B cell (primary cell): ENCODE results near the gene ZNF560. TPM values are rescaled to one million over a fixed set of nuclear protein-coding genes. Genes with fewer than 3 reads are reported as not detected.
A peak's percentile ranks its signal among the peaks of the same experiment; 100 is the strongest.

Experiments
- ATAC-seq: fragments of 200-7000 bp; cut with Tn5 transposase; one replicate; pipeline ENCODE4 v1.10.0; 2021; ENCODE audit warnings: low read depth, mild to moderate bottlenecking, moderate number of reproducible peaks, moderate library complexity
- CTCF ChIA-PET: fragments of 350-600 bp; sonication (Branson Sonifier 250); formaldehyde crosslinking; loops from one replicate; lab custom pipeline; 2021; ENCODE audit warnings: antibody characterized with exemption, inconsistent platforms; lab: Charles Lee
- POLR2A ChIA-PET: fragments of 350-600 bp; sonication (Branson Sonifier 250); formaldehyde crosslinking; loops from one replicate; lab custom pipeline; 2021; ENCODE audit warnings: antibody characterized with exemption; lab: Charles Lee
- DNase-seq: peaks from one replicate; pipeline ENCODE4 v3.0.0; 2013
- H2AFZ ChIP-seq: 2 replicates; pipeline ENCODE4 v1.6.1; 2012; ENCODE audit warnings: mild to moderate bottlenecking, low read depth, low read length; ENCODE audit not compliant: insufficient read depth, poor library complexity, severe bottlenecking
- H3K27ac ChIP-seq, 2 donors: 1 replicate in 1 of 2; 2 replicates in 1 of 2; pipeline ENCODE4 v1.5.1; 2012 to 2013; ENCODE audit warnings: low read length in 2 of 2, mild to moderate bottlenecking in 2 of 2, moderate library complexity in 1 of 2
- H3K27me3 ChIP-seq, 4 experiments: fragments of 200-600 bp in 1 of 4; sonication (generic) in 1 of 4; replicated peaks in 1 of 4; 1 replicate in 2 of 4; 2 replicates in 2 of 4; pipeline versions ENCODE4 v1.6.1 to v1.7.0; 2013 to 2016; ENCODE audit warnings: low read length in 3 of 4, mild to moderate bottlenecking in 2 of 4, mixed read lengths in 1 of 4, moderate library complexity in 1 of 4; ENCODE audit not compliant: insufficient read depth in 4 of 4, control insufficient read depth in 3 of 4; ENCODE audit errors: control extremely low read depth in 1 of 4
- H3K36me3 ChIP-seq, 2 experiments: replicated peaks in 1 of 2; 1 replicate in 1 of 2; 2 replicates in 1 of 2; pipeline versions ENCODE4 v1.6.1 to v1.7.1; 2013; ENCODE audit warnings: low read length in 1 of 2; ENCODE audit not compliant: insufficient read depth in 2 of 2, control insufficient read depth in 1 of 2; ENCODE audit errors: control extremely low read depth in 1 of 2, extremely low read depth in 1 of 2
- H3K4me1 ChIP-seq, 2 donors: fragments of 200-600 bp in 1 of 2; sonication (generic) in 1 of 2; 1 replicate in 1 of 2; 2 replicates in 1 of 2; pipeline versions ENCODE4 v1.5.1 to v1.6.1; 2013 to 2017; ENCODE audit warnings: low read length in 2 of 2; ENCODE audit not compliant: control insufficient read depth in 2 of 2, insufficient read depth in 2 of 2
- H3K4me2 ChIP-seq: replicated peaks from 2 replicates; pipeline ENCODE3; 2012; ENCODE audit warnings: mild to moderate bottlenecking, low read depth, low read length; ENCODE audit not compliant: poor library complexity, severe bottlenecking
- H3K4me3 ChIP-seq, 5 experiments: fragments of 200-600 bp in 1 of 5; sonication (generic) in 1 of 5; 1 replicate in 3 of 5; 2 replicates in 2 of 5; pipeline versions ENCODE4 v1.5.1 to v1.7.0; 2011 to 2016; ENCODE audit warnings: low read length in 4 of 5, mild to moderate bottlenecking in 4 of 5, low read depth in 2 of 5, control low read depth in 1 of 5, moderate library complexity in 1 of 5; ENCODE audit not compliant: insufficient read depth in 1 of 5; ENCODE audit errors: control extremely low read depth in 1 of 5, extremely low read depth in 1 of 5
- H3K79me2 ChIP-seq: fragments of 200-600 bp; sonication (generic); one replicate; pipeline ENCODE4 v1.6.0; 2016; ENCODE audit warnings: low read length; ENCODE audit not compliant: control insufficient read depth, insufficient read depth
- H3K9ac ChIP-seq: fragments of 200-600 bp; sonication (generic); 2 replicates; pipeline ENCODE4 v1.6.1; 2017; ENCODE audit warnings: mild to moderate bottlenecking, low read length, moderate library complexity
- H3K9me3 ChIP-seq, 3 donors: one replicate each; pipeline versions ENCODE4 v1.6.1 to v1.7.1; 2013; ENCODE audit warnings: low read length in 2 of 3; ENCODE audit not compliant: control insufficient read depth in 2 of 3, insufficient read depth in 1 of 3; ENCODE audit errors: control extremely low read depth in 1 of 3
- H4K20me1 ChIP-seq: 2 replicates; pipeline ENCODE4 v1.6.0; 2012; ENCODE audit warnings: mild to moderate bottlenecking, low read length; ENCODE audit not compliant: insufficient read depth, control insufficient read depth, poor library complexity, severe bottlenecking
- H3K27ac Mint-ChIP-seq: one replicate; pipeline ENCODE4 v1.8.0; 2021; ENCODE audit warnings: mixed read lengths
- H3K27me3 Mint-ChIP-seq: one replicate; pipeline ENCODE4 v1.8.0; 2021; ENCODE audit warnings: mixed read lengths
- H3K4me1 Mint-ChIP-seq: one replicate; pipeline ENCODE4 v1.8.0; 2021; ENCODE audit warnings: mixed read lengths
- H3K4me3 Mint-ChIP-seq: one replicate; pipeline ENCODE4 v1.8.0; 2021; ENCODE audit warnings: mixed read lengths
- H3K9me3 Mint-ChIP-seq: one replicate; pipeline ENCODE4 v1.8.0; 2022; ENCODE audit warnings: mixed read lengths; ENCODE audit not compliant: insufficient read depth
- CTCF ChIP-seq: fragments of 200-600 bp; IDR thresholded peaks from one replicate; pipeline ENCODE4 v1.8.0; 2022; ENCODE audit warnings: antibody characterized with exemption, mild to moderate bottlenecking
- EZH2 ChIP-seq: IDR thresholded peaks from 2 replicates; pipeline ENCODE4 v1.6.1; 2012; ENCODE audit warnings: borderline replicate concordance, low read depth, mild to moderate bottlenecking, moderate library complexity, low read length; ENCODE audit not compliant: insufficient read depth, poor library complexity, severe bottlenecking
- WGBS: methylation state at CpG from one replicate; pipeline ENCODE4 v1.1.5; 2013; ENCODE audit warnings: missing lambda C conversion rate; ENCODE audit not compliant: insufficient coverage; 5-methylcytosine and 5-hydroxymethylcytosine counted together
- intact Hi-C: fragments of 100-400 bp; cut with micrococcal nuclease; formaldehyde crosslinking; loops from one replicate; pipeline ENCODE4 v1.10.0; 2022
- polyA plus RNA-seq: library from polyadenylated mRNA; depleted of rRNA; stranded (reverse); fragments of >200 nt; gene quantifications from 2 replicates; pipeline ENCODE4 v1.2.3, GENCODE V29; 2012
- total RNA-seq, 2 donors: library from RNA; stranded (reverse); fragments of 120-200 nt in 1 of 2; gene quantifications; 1 replicate in 1 of 2; 2 replicates in 1 of 2; pipeline versions ENCODE4 v1.2.3 to v1.2.4, GENCODE V29; 2013 to 2022

ZNF560 gene
- total and polyA plus RNA-seq, 2 donors (not counting 1 experiment from before 2014, with no cell fraction given) = not detected

- no peak overlapping the region for H3K27ac Mint-ChIP-seq
- intact Hi-C loops = no loop called here
- TF ChIP-seq CTCF (no peak), EZH2 (no peak)
- no peak overlapping the region for H3K4me3 Mint-ChIP-seq
- ATAC-seq = no peak
- Histone ChIP-seq H4K20me1 (no peaks in the 10 kb centered on the region), H3K9ac (no peak overlapping the region), H3K36me3 (peaks cover 49 to 75% of the 10 kb centered on the region in 2 experiments), H2AFZ (no peak overlapping the region), H3K4me1 (no peaks in the 10 kb centered on the region), H3K79me2 (no peaks in the 10 kb centered on the region), H3K9me3 (peaks cover 28 to 49% (median 37%) of the 10 kb centered on the region in 3 donors), H3K27me3 (no peaks in the 10 kb centered on the region), H3K4me2 (no peak overlapping the region), H3K27ac (no peak overlapping the region), H3K4me3 (no peak overlapping the region)
- H3K27me3 Mint-ChIP-seq = no peaks in the 10 kb centered on the region
- ChIA-PET CTCF (no interaction called here), POLR2A (no interaction called here)
- H3K4me1 Mint-ChIP-seq = peaks cover 4% of the 10 kb centered on the region
- H3K9me3 Mint-ChIP-seq = peaks cover 11% of the 10 kb centered on the region
- 88% methylated on average over 1 of the region's 4 CpGs for WGBS
- no peak for DNase-seq
Observed at GRCh38 chr19:9531933-9532332, 33.5 kb upstream of the ZNF560 start.

GRCh38 chr19:9528757-9529336 is 30.4 kb upstream of the ZNF560 start:
- H2AFZ ChIP-seq = no peak overlapping the region
- Mint-ChIP-seq H3K4me1 (no peaks in the 10 kb centered on the region), H3K4me3 (no peak overlapping the region), H3K9me3 (peaks cover 23% of the 10 kb centered on the region), H3K27me3 (no peaks in the 10 kb centered on the region), H3K27ac (no peak overlapping the region)
- no peak overlapping the region for H3K27ac ChIP-seq
- H3K4me2 ChIP-seq = no peak overlapping the region
- TF ChIP-seq EZH2 = no peak
- TF ChIP-seq CTCF = no peak
- no CpG with 5 or more reads among the region's 5 CpGs for WGBS
- peak overlapping the region in 1 of 5 experiments; percentile 15 for H3K4me3 ChIP-seq
- H4K20me1 ChIP-seq = no peaks in the 10 kb centered on the region
- H3K27me3 ChIP-seq = no peaks in the 10 kb centered on the region
- CTCF ChIA-PET = no interaction called here
- intact Hi-C loops = no loop called here
- peak; percentile 18 for DNase-seq
- no peak for ATAC-seq
- no peak overlapping the region for H3K9ac ChIP-seq
- no peaks in the 10 kb centered on the region for H3K4me1 ChIP-seq
- H3K9me3 ChIP-seq = peaks cover 40 to 73% (median 56%) of the 10 kb centered on the region in 3 donors
- POLR2A ChIA-PET = no interaction called here
- no peaks in the 10 kb centered on the region for H3K79me2 ChIP-seq
- H3K36me3 ChIP-seq = peaks cover 48 to 55% of the 10 kb centered on the region in 2 experiments
